ENCODE measurements around the gene FYB2.

The FYB2 gene

DNA sequence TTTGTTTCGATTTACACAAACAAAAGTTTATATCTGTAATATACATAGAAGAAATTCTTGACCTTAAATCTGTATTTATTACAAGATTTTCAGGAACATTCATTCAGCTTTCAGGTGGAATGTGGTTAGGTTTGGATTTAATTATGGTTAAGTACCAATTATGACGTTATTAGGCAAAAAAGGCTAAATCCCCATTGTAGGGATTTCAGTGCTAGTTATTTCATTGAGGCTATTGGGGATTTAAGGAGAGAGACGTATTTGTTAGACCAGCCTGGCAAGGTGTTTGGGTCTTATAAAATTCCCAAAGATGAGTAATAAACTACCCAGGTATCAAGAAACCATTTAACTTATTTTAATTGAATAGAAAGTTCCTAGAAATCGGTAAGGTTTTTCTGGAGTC is 148.1 kb downstream of the FYB2 start:
- in situ Hi-C loops (cut with HindIII; ENCODE audit: low pct_unique_long_range_greater_than_20kb, low sequenced_read_pairs): no loop called here
- DNase-seq (ENCODE audit: low read depth in 1 of 2, low spot score in 1 of 2): no peak
- TF ChIP-seq JUND (IDR thresholded peaks at IDR 0.05; ENCODE audit: low read depth): no peak

DNA sequence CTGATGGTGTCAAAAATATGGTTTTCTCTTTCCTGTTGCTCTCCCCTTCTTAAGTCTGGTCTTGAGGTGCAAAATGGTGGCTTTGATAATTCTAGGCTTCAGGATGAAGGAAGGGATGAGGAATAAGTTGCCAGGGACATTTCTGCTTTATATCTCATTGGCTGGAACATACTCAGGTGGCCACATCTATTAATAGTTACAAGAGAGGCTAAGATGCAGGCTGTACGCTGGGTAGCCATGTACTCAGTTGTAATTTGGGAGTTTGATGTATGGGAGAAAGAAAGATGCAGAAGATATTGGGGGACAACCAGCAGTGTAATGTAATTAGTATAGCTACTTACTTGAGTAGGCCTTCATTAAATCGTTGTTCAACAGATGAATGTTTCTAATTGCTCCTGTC is 148.9 kb downstream of the FYB2 start:
- DNase-seq (ENCODE audit: low read depth in 1 of 2, low spot score in 1 of 2): no peak
- no peak for TF ChIP-seq JUND (IDR thresholded peaks at IDR 0.05; ENCODE audit: low read depth)
- in situ Hi-C loops (cut with HindIII; ENCODE audit: low pct_unique_long_range_greater_than_20kb, low sequenced_read_pairs): no loop called here

Measured in T47D (cell line).